Spleen (tissue), 11 donors: Measurements from ENCODE around the gene TACC3. TPM values are rescaled to one million over a fixed set of nuclear protein-coding genes. Genes with fewer than 3 reads are reported as not detected.

Source experiments
- DNase-seq: peaks from one replicate; pipeline ENCODE4 v3.0.0-alpha.2; 2020
- H3K27ac ChIP-seq, 8 donors: fragments of 200-600 bp; sonication (generic) in 7 of 8; 1 replicate in 4 of 8; 2 replicates in 4 of 8; pipeline versions ENCODE4 v1.5.0 to v1.8.0; 2016 to 2021; ENCODE audit warnings: inconsistent platforms in 4 of 8, mild to moderate bottlenecking in 4 of 8, moderate library complexity in 1 of 8
- H3K27me3 ChIP-seq, 7 donors: fragments of 200-600 bp; sonication (generic) in 6 of 7; replicated peaks in 1 of 7; 1 replicate in 4 of 7; 2 replicates in 3 of 7; pipeline versions ENCODE4 v1.5.0 to v1.8.0; 2016 to 2021; ENCODE audit warnings: inconsistent platforms in 3 of 7, mild to moderate bottlenecking in 1 of 7
- H3K36me3 ChIP-seq, 6 donors: fragments of 200-600 bp; sonication (generic) in 5 of 6; 1 replicate in 4 of 6; 2 replicates in 2 of 6; pipeline versions ENCODE4 v1.5.0 to v1.8.0; 2016 to 2021; ENCODE audit warnings: inconsistent platforms in 2 of 6
- H3K4me1 ChIP-seq, 6 donors: fragments of 200-600 bp; sonication (generic) in 5 of 6; 1 replicate in 3 of 6; 2 replicates in 3 of 6; pipeline versions ENCODE4 v1.5.0 to v1.8.0; 2016 to 2021; ENCODE audit warnings: inconsistent platforms in 3 of 6
- H3K4me3 ChIP-seq, 8 donors: fragments of 200-600 bp; sonication (generic) in 7 of 8; 1 replicate in 4 of 8; 2 replicates in 4 of 8; pipeline versions ENCODE4 v1.5.0 to v1.8.0; 2016 to 2021; ENCODE audit warnings: inconsistent platforms in 4 of 8, mild to moderate bottlenecking in 4 of 8, moderate library complexity in 2 of 8
- H3K9me3 ChIP-seq, 8 donors: fragments of 200-600 bp; sonication (generic) in 7 of 8; 1 replicate in 4 of 8; 2 replicates in 4 of 8; pipeline versions ENCODE4 v1.5.0 to v1.8.0; 2016 to 2021; ENCODE audit warnings: inconsistent platforms in 4 of 8
- CTCF ChIP-seq, 11 experiments: fragments of 200-600 bp in 7 of 11; fragments of 450-650 bp in 4 of 11; sonication (generic) in 4 of 11; IDR thresholded peaks in 8 of 11; conservative IDR thresholded peaks in 3 of 11; 1 replicate in 7 of 11; 2 replicates in 4 of 11; pipeline versions ENCODE4 v1.4.0 to v1.8.0; 2016 to 2021; ENCODE audit warnings: antibody characterized with exemption in 11 of 11, inconsistent platforms in 4 of 11, mild to moderate bottlenecking in 1 of 11
- POLR2A ChIP-seq, 3 donors: fragments of 450-650 bp; IDR thresholded peaks; one replicate each; pipeline ENCODE4 v1.5.1; 2017; ENCODE audit warnings: antibody characterized with exemption in 3 of 3, mild to moderate bottlenecking in 1 of 3
- POLR2AphosphoS5 ChIP-seq, 3 donors: sonication (generic); formaldehyde crosslinking; IDR thresholded peaks; one replicate each; pipeline ENCODE4 v1.5.1; 2017; ENCODE audit warnings: antibody characterized with exemption in 3 of 3
- WGBS, 5 donors: extraction: QIAGEN DNeasy Blood & Tissue Kit in 3 of 5; methylation state at CpG; one replicate each; pipeline versions ENCODE4 v1.1.5 to v1.1.7; 2013 to 2018; 5-methylcytosine and 5-hydroxymethylcytosine counted together
- intact Hi-C: fragments of 100-400 bp; cut with DNase I; formaldehyde crosslinking; loops from one replicate; pipeline ENCODE4 v1.15.0; 2023; ENCODE audit warnings: low total_unique reads
- polyA plus RNA-seq, 3 donors: library from polyadenylated mRNA; stranded (reverse); fragments of 200-250 nt; gene quantifications; one replicate each; pipeline ENCODE4 v1.2.1, GENCODE V29; 2013
- total RNA-seq, 7 donors: library from RNA; depleted of rRNA in 3 of 7; stranded (reverse); fragments of >200 nt in 3 of 7; fragmentation: NEBNext Ultra II Directional in 4 of 7; extraction: Animal tissue kit (Norgen Biotek cat#: 25700) in 4 of 7; gene quantifications; one replicate each; pipeline versions ENCODE4 v1.1.0 to v1.2.1, GENCODE V29; 2016 to 2021
- donor health status: healthy with polysubstance abuse.
- donor health status: DM: no; HTN: no; CAD: no; lungs with moderate emphysema.
- donor health status: DM: no; HTN: no; CAD: no.
- donor health status: Bipolar disorder and iron deficiency.
- donor health status: healthy.
- donor health status: DM: no; HTN: no; CAD: no.
- donor health status: DM: yes; HTN: yes; CAD: no.

The TACC3 gene
- total and polyA plus RNA-seq, 10 donors, result 33.3 to 84.4 (median 53.4) TPM

DNA sequence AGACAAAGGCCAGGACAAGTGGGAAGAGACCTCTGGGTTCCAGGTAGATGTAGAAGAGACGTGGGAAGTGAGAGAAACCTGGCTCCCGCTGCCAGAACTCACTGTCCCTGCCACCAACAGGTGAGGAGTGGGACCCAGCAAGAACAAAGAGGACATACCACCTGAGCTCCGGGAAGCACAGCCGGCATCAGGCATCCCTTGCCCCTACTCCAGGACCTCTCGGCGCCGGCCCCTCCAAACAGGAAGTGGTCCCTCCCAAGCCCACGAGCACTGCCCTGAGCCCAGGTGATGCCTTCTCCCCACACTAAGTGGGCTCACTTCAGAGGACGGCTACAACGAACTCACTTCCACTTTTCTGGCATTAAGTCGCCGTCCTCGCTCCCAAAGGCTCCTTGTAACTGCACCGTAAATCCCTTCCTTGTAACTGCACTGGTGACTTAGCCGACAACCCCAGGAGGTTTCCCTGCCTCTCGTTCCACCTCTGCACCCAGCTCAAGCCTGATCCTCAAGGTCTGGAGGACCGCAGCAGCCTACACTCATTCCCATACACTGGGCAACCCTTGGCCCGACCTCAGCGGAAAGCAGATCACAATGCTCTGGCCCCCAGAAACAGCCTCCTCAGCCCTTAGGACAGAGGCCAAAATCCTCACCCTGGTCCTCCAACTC, 46.1 kb upstream of the TACC3 start:
- intact Hi-C loops, result no loop called here
- WGBS, 5 donors, result 78 to 85% (median 82%) methylated on average over 14 to 19 of the region's 19 CpGs
- Histone ChIP-seq H3K4me1 (no peaks in the 10 kb centered on the region), H3K27ac (no peak overlapping the region), H3K36me3 (no peaks in the 10 kb centered on the region), H3K27me3 (no peaks in the 10 kb centered on the region), H3K4me3 (no peak overlapping the region), H3K9me3 (no peaks in the 10 kb centered on the region)
- DNase-seq, result peak; percentile 54
- TF ChIP-seq CTCF (IDR thresholded peaks at IDR 0.05 in 8 of 11, conservative IDR thresholded peaks at IDR 0.05 in 3 of 11) (no peak), POLR2AphosphoS5 (IDR thresholded peaks at IDR 0.05) (no peak), POLR2A (IDR thresholded peaks at IDR 0.05) (no peak)

- Histone ChIP-seq H3K4me1 (no peaks in the 10 kb centered on the region), H3K27me3 (no peaks in the 10 kb centered on the region), H3K9me3 (no peaks in the 10 kb centered on the region), H3K4me3 (no peak overlapping the region), H3K36me3 (no peaks in the 10 kb centered on the region), H3K27ac (no peak overlapping the region)
- WGBS, 5 donors, result 70 to 88% (median 78%) methylated on average over 7 to 10 of the region's 10 CpGs
- peak; percentile 51 for DNase-seq
- TF ChIP-seq POLR2A (IDR thresholded peaks at IDR 0.05), result no peak
- TF ChIP-seq CTCF (IDR thresholded peaks at IDR 0.05 in 8 of 11, conservative IDR thresholded peaks at IDR 0.05 in 3 of 11), result no peak
- no peak for TF ChIP-seq POLR2AphosphoS5 (IDR thresholded peaks at IDR 0.05)
- intact Hi-C loops, result no loop called here
Observed at GRCh38 chr4:1675802-1676137, 45.6 kb upstream of the TACC3 start.

GRCh38 chr4:1676605-1677525, 44.5 kb upstream of the TACC3 start:
- Histone ChIP-seq H3K27me3 (no peaks in the 10 kb centered on the region), H3K4me3 (no peak overlapping the region), H3K36me3 (no peaks in the 10 kb centered on the region), H3K9me3 (no peaks in the 10 kb centered on the region), H3K4me1 (no peaks in the 10 kb centered on the region), H3K27ac (no peak overlapping the region)
- intact Hi-C loops, result no loop called here
- no peak for TF ChIP-seq POLR2A (IDR thresholded peaks at IDR 0.05)
- TF ChIP-seq CTCF (IDR thresholded peaks at IDR 0.05 in 8 of 11, conservative IDR thresholded peaks at IDR 0.05 in 3 of 11), result no peak
- peak; percentile 47 for DNase-seq
- 68 to 79% (median 74%) methylated on average over 24 to 25 of the region's 25 CpGs for whole genome bisulfite sequencing, 5 donors

DNA sequence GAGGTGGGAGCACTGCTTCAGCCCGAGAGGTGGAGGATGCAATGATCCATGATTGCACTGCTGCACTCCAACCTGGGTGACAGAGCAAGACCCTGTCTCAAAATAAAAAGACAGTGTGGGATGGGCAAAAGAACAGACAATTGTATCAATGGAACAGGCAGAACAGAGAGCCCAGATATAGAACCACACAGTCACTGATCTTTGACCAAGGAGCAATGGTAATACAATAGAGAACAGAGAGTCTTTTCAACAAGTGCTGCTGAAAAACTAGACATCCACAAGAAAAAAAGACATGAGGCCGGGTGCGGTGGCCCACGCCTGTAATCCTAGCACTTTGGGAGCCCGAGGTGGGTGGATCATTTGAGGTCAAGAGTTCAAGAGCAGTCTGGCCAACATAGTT, 43.1 kb upstream of the TACC3 start:
- WGBS, 5 donors, result 81 to 90% (median 88%) methylated on average over 5 of the region's 5 CpGs

More for the DNA sequence above, 43.1 kb upstream of the TACC3 start:
- Histone ChIP-seq H3K4me3 (no peak overlapping the region), H3K9me3 (no peaks in the 10 kb centered on the region), H3K27ac (no peak overlapping the region), H3K4me1 (peaks cover 3 to 6% (median 6%) of the 10 kb centered on the region in 6 donors), H3K36me3 (no peaks in the 10 kb centered on the region), H3K27me3 (no peaks in the 10 kb centered on the region)
- intact Hi-C loops, result no loop called here
- TF ChIP-seq POLR2A (IDR thresholded peaks at IDR 0.05), result no peak
- peak; percentile 18 for DNase-seq
